Measurements from ENCODE around the gene CDC27.
A peak's percentile ranks its signal among the peaks of the same experiment; 100 is the strongest.

Gene CDC27

GRCh38 chr17:47102914-47103313 lies 86.2 kb downstream of the CDC27 start:
- POLR2A ChIA-PET, result no interaction called here
- Histone ChIP-seq H3K4me1 (ENCODE audit: control extremely low read depth in 1 of 4, control insufficient read depth in 4 of 4, insufficient read depth in 4 of 4, low read length in 3 of 4) (peaks cover 0 to 10% (median 6%) of the 10 kb centered on the region in 4 experiments), H3K36me3 (ENCODE audit: control insufficient read depth in 4 of 4, insufficient read depth in 4 of 4, low read length in 3 of 4) (no peaks in the 10 kb centered on the region), H3K27ac (ENCODE audit: insufficient read depth in 1 of 2, low read depth in 1 of 2, low read length in 2 of 2, poor library complexity in 1 of 2, severe bottlenecking in 2 of 2) (no peak overlapping the region), H3K27me3 (replicated peaks in 2 of 5; ENCODE audit: control insufficient read depth in 4 of 5, insufficient read depth in 5 of 5, low read length in 4 of 5) (no peaks in the 10 kb centered on the region), H3K9me3 (ENCODE audit: control extremely low read depth in 1 of 5, control insufficient read depth in 4 of 5, insufficient read depth in 2 of 5, low read depth in 1 of 5, low read length in 4 of 5) (no peaks in the 10 kb centered on the region), H3K4me3 (ENCODE audit: control insufficient read depth in 1 of 7, extremely low read depth in 1 of 7, insufficient read depth in 4 of 7, low read depth in 2 of 7, low read length in 6 of 7) (no peak overlapping the region)
- 100% methylated on average over 2 of the region's 4 CpGs for WGBS (ENCODE audit: insufficient coverage)
- CTCF ChIA-PET, result interaction anchor here (1.0 kb wide), 1 partner anchor 33 kb away, joined by 3 read pairs; no protein-coding TSS in a partner anchor
- no peak for DNase-seq

GRCh38 chr17:47099987-47100711 lies 88.9 kb downstream of the CDC27 start:
- peak; percentile 83 to 89 (median 87) for DNase-seq
- CTCF ChIA-PET, result no interaction called here
- H3K27ac ChIP-seq (ENCODE audit: insufficient read depth in 1 of 2, low read depth in 1 of 2, low read length in 2 of 2, poor library complexity in 1 of 2, severe bottlenecking in 2 of 2), result peak overlapping the region; percentile 66 to 76
- POLR2A ChIA-PET, result interaction anchor here (0.5 to 0.6 kb wide), 2 partner anchors 33 to 61 kb away, joined by 4 to 5 read pairs; no protein-coding TSS in a partner anchor
- no peaks in the 10 kb centered on the region for H3K9me3 ChIP-seq (ENCODE audit: control extremely low read depth in 1 of 5, control insufficient read depth in 4 of 5, insufficient read depth in 2 of 5, low read depth in 1 of 5, low read length in 4 of 5)
- H3K4me3 ChIP-seq (ENCODE audit: control insufficient read depth in 1 of 7, extremely low read depth in 1 of 7, insufficient read depth in 4 of 7, low read depth in 2 of 7, low read length in 6 of 7), result peak overlapping the region; percentile 75 to 99 (median 86)
- 0% methylated on average over 27 of the region's 42 CpGs for WGBS (ENCODE audit: insufficient coverage)
- no peaks in the 10 kb centered on the region for H3K27me3 ChIP-seq (replicated peaks in 2 of 5; ENCODE audit: control insufficient read depth in 4 of 5, insufficient read depth in 5 of 5, low read length in 4 of 5)
- H3K4me1 ChIP-seq (ENCODE audit: control extremely low read depth in 1 of 4, control insufficient read depth in 4 of 4, insufficient read depth in 4 of 4, low read length in 3 of 4), result peaks cover 0 to 10% (median 6%) of the 10 kb centered on the region in 4 experiments
- H3K36me3 ChIP-seq (ENCODE audit: control insufficient read depth in 4 of 4, insufficient read depth in 4 of 4, low read length in 3 of 4), result peaks cover 0 to 5% (median 0%) of the 10 kb centered on the region in 4 experiments

- WGBS (ENCODE audit: insufficient coverage), result 22% methylated on average over 9 of the region's 22 CpGs
- peak in 1 of 3 donors; percentile 4 for DNase-seq
- CTCF ChIA-PET, result no interaction called here
Measured at GRCh38 chr17:47099451-47099986, 89.6 kb downstream of the CDC27 start.

GRCh38 chr17:47096343-47096742 lies 92.8 kb downstream of the CDC27 start:
- Histone ChIP-seq H3K4me3 (ENCODE audit: control insufficient read depth in 1 of 7, extremely low read depth in 1 of 7, insufficient read depth in 4 of 7, low read depth in 2 of 7, low read length in 6 of 7) (no peak overlapping the region), H3K27me3 (replicated peaks in 2 of 5; ENCODE audit: control insufficient read depth in 4 of 5, insufficient read depth in 5 of 5, low read length in 4 of 5) (no peaks in the 10 kb centered on the region), H3K27ac (ENCODE audit: insufficient read depth in 1 of 2, low read depth in 1 of 2, low read length in 2 of 2, poor library complexity in 1 of 2, severe bottlenecking in 2 of 2) (no peak overlapping the region), H3K9me3 (ENCODE audit: control extremely low read depth in 1 of 5, control insufficient read depth in 4 of 5, insufficient read depth in 2 of 5, low read depth in 1 of 5, low read length in 4 of 5) (peaks cover 0 to 8% (median 2%) of the 10 kb centered on the region in 5 experiments), H3K4me1 (ENCODE audit: control extremely low read depth in 1 of 4, control insufficient read depth in 4 of 4, insufficient read depth in 4 of 4, low read length in 3 of 4) (peaks cover 0 to 10% (median 6%) of the 10 kb centered on the region in 4 experiments), H3K36me3 (ENCODE audit: control insufficient read depth in 4 of 4, insufficient read depth in 4 of 4, low read length in 3 of 4) (peaks cover 0 to 9% (median 7%) of the 10 kb centered on the region in 4 experiments)
- 91% methylated on average over 1 of the region's 3 CpGs for WGBS (ENCODE audit: insufficient coverage)
- ChIA-PET POLR2A (no interaction called here), CTCF (no interaction called here)
- no peak for DNase-seq

More at GRCh38 chr17:47099451-47099986, 89.6 kb downstream of the CDC27 start:
- POLR2A ChIA-PET, result interaction anchor here (0.5 kb wide), 2 partner anchors 62 to 921 kb away, joined by 4 read pairs; no protein-coding TSS in a partner anchor
- Histone ChIP-seq H3K9me3 (ENCODE audit: control extremely low read depth in 1 of 5, control insufficient read depth in 4 of 5, insufficient read depth in 2 of 5, low read depth in 1 of 5, low read length in 4 of 5) (no peaks in the 10 kb centered on the region), H3K4me3 (ENCODE audit: control insufficient read depth in 1 of 7, extremely low read depth in 1 of 7, insufficient read depth in 4 of 7, low read depth in 2 of 7, low read length in 6 of 7) (peak overlapping the region; percentile 75 to 99 (median 86)), H3K36me3 (ENCODE audit: control insufficient read depth in 4 of 4, insufficient read depth in 4 of 4, low read length in 3 of 4) (peaks cover 0 to 5% (median 0%) of the 10 kb centered on the region in 4 experiments), H3K4me1 (ENCODE audit: control extremely low read depth in 1 of 4, control insufficient read depth in 4 of 4, insufficient read depth in 4 of 4, low read length in 3 of 4) (peaks cover 0 to 10% (median 6%) of the 10 kb centered on the region in 4 experiments), H3K27ac (ENCODE audit: insufficient read depth in 1 of 2, low read depth in 1 of 2, low read length in 2 of 2, poor library complexity in 1 of 2, severe bottlenecking in 2 of 2) (peak overlapping the region; percentile 66 to 76), H3K27me3 (replicated peaks in 2 of 5; ENCODE audit: control insufficient read depth in 4 of 5, insufficient read depth in 5 of 5, low read length in 4 of 5) (no peaks in the 10 kb centered on the region)

- POLR2A ChIA-PET, result no interaction called here
Measured at GRCh38 chr17:47095268-47095667, 93.8 kb downstream of the CDC27 start.

GRCh38 chr17:47087093-47087492 lies 102.0 kb downstream of the CDC27 start:
- no peaks in the 10 kb centered on the region for H3K27me3 ChIP-seq (replicated peaks in 2 of 5; ENCODE audit: control insufficient read depth in 4 of 5, insufficient read depth in 5 of 5, low read length in 4 of 5)
- no peaks in the 10 kb centered on the region for H3K9me3 ChIP-seq (ENCODE audit: control extremely low read depth in 1 of 5, control insufficient read depth in 4 of 5, insufficient read depth in 2 of 5, low read depth in 1 of 5, low read length in 4 of 5)
- no peak for DNase-seq
- H3K4me3 ChIP-seq (ENCODE audit: control insufficient read depth in 1 of 7, extremely low read depth in 1 of 7, insufficient read depth in 4 of 7, low read depth in 2 of 7, low read length in 6 of 7), result no peak overlapping the region
- ChIA-PET CTCF (interaction anchor here (0.6 to 0.9 kb wide), 2 partner anchors 12 to 528 kb away, joined by 3 read pairs; no protein-coding TSS in a partner anchor), POLR2A (no interaction called here)
- no peak overlapping the region for H3K27ac ChIP-seq (ENCODE audit: insufficient read depth in 1 of 2, low read depth in 1 of 2, low read length in 2 of 2, poor library complexity in 1 of 2, severe bottlenecking in 2 of 2)
- peaks cover 0 to 19% (median 2%) of the 10 kb centered on the region in 4 experiments for H3K4me1 ChIP-seq (ENCODE audit: control extremely low read depth in 1 of 4, control insufficient read depth in 4 of 4, insufficient read depth in 4 of 4, low read length in 3 of 4)
- 88% methylated on average over 1 of the region's 3 CpGs for WGBS (ENCODE audit: insufficient coverage)
- no peaks in the 10 kb centered on the region for H3K36me3 ChIP-seq (ENCODE audit: control insufficient read depth in 4 of 4, insufficient read depth in 4 of 4, low read length in 3 of 4)

More at GRCh38 chr17:47095268-47095667, 93.8 kb downstream of the CDC27 start:
- Histone ChIP-seq H3K36me3 (ENCODE audit: control insufficient read depth in 4 of 4, insufficient read depth in 4 of 4, low read length in 3 of 4) (peaks cover 0 to 9% (median 7%) of the 10 kb centered on the region in 4 experiments), H3K4me1 (ENCODE audit: control extremely low read depth in 1 of 4, control insufficient read depth in 4 of 4, insufficient read depth in 4 of 4, low read length in 3 of 4) (peaks cover 0 to 10% (median 6%) of the 10 kb centered on the region in 4 experiments), H3K27ac (ENCODE audit: insufficient read depth in 1 of 2, low read depth in 1 of 2, low read length in 2 of 2, poor library complexity in 1 of 2, severe bottlenecking in 2 of 2) (no peak overlapping the region), H3K9me3 (ENCODE audit: control extremely low read depth in 1 of 5, control insufficient read depth in 4 of 5, insufficient read depth in 2 of 5, low read depth in 1 of 5, low read length in 4 of 5) (peaks cover 0 to 8% (median 2%) of the 10 kb centered on the region in 5 experiments), H3K27me3 (replicated peaks in 2 of 5; ENCODE audit: control insufficient read depth in 4 of 5, insufficient read depth in 5 of 5, low read length in 4 of 5) (no peaks in the 10 kb centered on the region), H3K4me3 (ENCODE audit: control insufficient read depth in 1 of 7, extremely low read depth in 1 of 7, insufficient read depth in 4 of 7, low read depth in 2 of 7, low read length in 6 of 7) (no peak overlapping the region)
- WGBS (ENCODE audit: insufficient coverage), result no CpG with 5 or more reads among the region's 4 CpGs
- DNase-seq, result peak in 2 of 3 donors; percentile 6 to 33
- CTCF ChIA-PET, result no interaction called here

- no CpG with 5 or more reads among the region's 1 CpG for WGBS (ENCODE audit: insufficient coverage)
- Histone ChIP-seq H3K27ac (ENCODE audit: insufficient read depth in 1 of 2, low read depth in 1 of 2, low read length in 2 of 2, poor library complexity in 1 of 2, severe bottlenecking in 2 of 2) (no peak overlapping the region), H3K27me3 (replicated peaks in 2 of 5; ENCODE audit: control insufficient read depth in 4 of 5, insufficient read depth in 5 of 5, low read length in 4 of 5) (no peaks in the 10 kb centered on the region), H3K36me3 (ENCODE audit: control insufficient read depth in 4 of 4, insufficient read depth in 4 of 4, low read length in 3 of 4) (peaks cover 0 to 4% (median under 1%) of the 10 kb centered on the region in 4 experiments), H3K4me1 (ENCODE audit: control extremely low read depth in 1 of 4, control insufficient read depth in 4 of 4, insufficient read depth in 4 of 4, low read length in 3 of 4) (peaks cover 0 to 19% (median 2%) of the 10 kb centered on the region in 4 experiments), H3K9me3 (ENCODE audit: control extremely low read depth in 1 of 5, control insufficient read depth in 4 of 5, insufficient read depth in 2 of 5, low read depth in 1 of 5, low read length in 4 of 5) (no peaks in the 10 kb centered on the region), H3K4me3 (ENCODE audit: control insufficient read depth in 1 of 7, extremely low read depth in 1 of 7, insufficient read depth in 4 of 7, low read depth in 2 of 7, low read length in 6 of 7) (no peak overlapping the region)
- DNase-seq, result no peak
- ChIA-PET CTCF (interaction anchor here (1.0 to 1.8 kb wide), 2 partner anchors 9 to 12 kb away, joined by 3 to 4 read pairs; no protein-coding TSS in a partner anchor), POLR2A (no interaction called here)
Measured at GRCh38 chr17:47085736-47086135, 103.4 kb downstream of the CDC27 start.

Measured in common myeloid progenitor, CD34-positive (primary cell).